Nephron progenitor cell (in vitro differentiated cells): ENCODE data around the gene ANKRD36.
"Not testable (repeated sequence)": the region's sequence is repeated elsewhere in the genome, so short reads cannot be mapped to it uniquely, and the experiment has no call there.

Source experiments
- DNase-seq: peaks from one replicate; pipeline ENCODE4 v3.0.0; 2021
- H3K27ac Mint-ChIP-seq: 2 replicates; pipeline ENCODE4 v1.8.0; 2021; ENCODE audit warnings: mild to moderate bottlenecking, moderate library complexity, mixed read lengths
- H3K27me3 Mint-ChIP-seq: 2 replicates; pipeline ENCODE4 v1.8.0; 2021; ENCODE audit warnings: mild to moderate bottlenecking, low read depth, mixed read lengths; ENCODE audit not compliant: poor library complexity
- H3K36me3 Mint-ChIP-seq: 2 replicates; pipeline ENCODE4 v1.8.0; 2021; ENCODE audit warnings: low read depth, mixed read lengths
- H3K4me1 Mint-ChIP-seq: 2 replicates; pipeline ENCODE4 v1.8.0; 2021; ENCODE audit warnings: mixed read lengths
- H3K4me3 Mint-ChIP-seq: 2 replicates; pipeline ENCODE4 v1.8.0; 2021; ENCODE audit warnings: mild to moderate bottlenecking, moderate library complexity, mixed read lengths
- H3K9me3 Mint-ChIP-seq: 2 replicates; pipeline ENCODE4 v1.8.0; 2021; ENCODE audit warnings: mild to moderate bottlenecking, moderate library complexity, mixed read lengths
- TF ChIP-seq, protein P1 (sequence below): fragments of 200-600 bp; sonication (generic); IDR thresholded peaks from 2 replicates; pipeline ENCODE4 v1.5.0; 2021; ENCODE audit warnings: antibody characterized with exemption

The ANKRD36 gene

DNA sequence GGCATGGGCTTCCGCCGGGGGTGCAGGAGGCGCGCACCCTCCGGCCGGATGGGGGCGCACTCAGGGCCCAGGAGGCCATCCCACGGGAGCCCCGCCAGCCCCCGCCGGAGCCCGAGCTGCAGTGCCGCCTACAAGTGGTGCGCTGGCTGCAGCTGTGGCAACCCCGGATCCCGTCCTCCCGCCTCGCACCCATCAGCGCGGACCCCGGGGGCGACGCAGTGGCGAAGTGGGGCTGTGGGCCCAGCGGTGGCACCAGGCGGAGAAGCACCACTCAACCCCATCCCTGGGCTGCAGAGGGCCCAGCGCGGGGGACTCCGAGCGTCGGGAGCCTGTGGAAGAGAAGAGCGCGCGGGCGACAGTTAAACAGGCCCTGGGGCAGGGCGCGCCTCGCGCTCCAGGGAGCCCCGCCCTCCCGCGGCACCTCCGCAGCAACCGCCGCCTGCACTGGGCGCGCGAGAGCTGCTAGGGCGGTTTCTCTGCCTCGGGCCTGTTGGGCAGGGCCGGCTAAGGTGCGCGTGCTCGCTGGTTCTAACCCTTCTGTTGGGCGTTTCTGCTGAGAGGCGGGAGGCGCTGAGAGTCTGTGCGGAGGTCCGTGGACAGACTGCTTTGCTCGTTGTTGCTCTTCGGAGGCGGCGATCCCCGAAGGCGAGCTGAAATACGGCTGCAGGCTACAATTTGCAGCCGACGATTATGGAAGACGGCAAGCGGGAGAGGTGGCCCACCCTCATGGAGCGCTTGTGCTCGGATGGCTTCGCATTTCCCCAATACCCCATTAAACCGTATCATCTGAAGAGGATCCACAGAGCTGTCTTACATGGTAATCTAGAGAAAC, at the start of gene ANKRD36:
ANKRD36 (plus strand) TSS at position 104 of the 832 bp plus-strand sequence; CDS start at position 691, 587 bp downstream.
- Mint-ChIP-seq H3K27ac (peak within 1 kb of the TSS; percentile 99), H3K27me3 (peaks cover 26% of the 10 kb centered on the region), H3K4me3 (peak within 1 kb of the TSS; percentile 100)
- H3K36me3 Mint-ChIP-seq, H3K9me3 Mint-ChIP-seq, H3K4me1 Mint-ChIP-seq: not testable (repeated sequence)
- DNase-seq = peak; percentile 83

DNA sequence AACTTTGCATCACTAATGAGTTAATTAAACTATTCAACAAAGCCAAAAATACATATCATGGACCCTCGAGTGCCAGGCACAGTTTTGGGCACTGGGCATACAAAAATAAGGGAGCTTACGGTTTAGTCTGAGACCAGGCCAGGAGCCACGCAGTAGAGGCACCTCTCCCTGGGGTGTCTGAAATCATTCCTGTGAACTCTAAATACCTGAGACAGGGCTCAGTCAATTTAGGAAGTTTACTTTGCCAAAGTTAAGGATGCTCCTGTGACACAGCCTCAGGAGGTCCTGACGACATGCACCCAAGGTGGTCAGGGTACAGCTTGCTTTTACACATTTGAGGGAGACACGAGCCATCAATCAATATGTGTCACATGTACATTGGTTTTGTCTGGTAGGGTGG, 46.9 kb upstream of the ANKRD36 start:
- not testable (repeated sequence) for H3K4me1 Mint-ChIP-seq, H3K27ac Mint-ChIP-seq, DNase-seq, H3K36me3 Mint-ChIP-seq, H3K4me3 Mint-ChIP-seq
- Mint-ChIP-seq H3K9me3 (peaks cover 11% of the 10 kb centered on the region), H3K27me3 (peaks cover 12% of the 10 kb centered on the region)

DNA sequence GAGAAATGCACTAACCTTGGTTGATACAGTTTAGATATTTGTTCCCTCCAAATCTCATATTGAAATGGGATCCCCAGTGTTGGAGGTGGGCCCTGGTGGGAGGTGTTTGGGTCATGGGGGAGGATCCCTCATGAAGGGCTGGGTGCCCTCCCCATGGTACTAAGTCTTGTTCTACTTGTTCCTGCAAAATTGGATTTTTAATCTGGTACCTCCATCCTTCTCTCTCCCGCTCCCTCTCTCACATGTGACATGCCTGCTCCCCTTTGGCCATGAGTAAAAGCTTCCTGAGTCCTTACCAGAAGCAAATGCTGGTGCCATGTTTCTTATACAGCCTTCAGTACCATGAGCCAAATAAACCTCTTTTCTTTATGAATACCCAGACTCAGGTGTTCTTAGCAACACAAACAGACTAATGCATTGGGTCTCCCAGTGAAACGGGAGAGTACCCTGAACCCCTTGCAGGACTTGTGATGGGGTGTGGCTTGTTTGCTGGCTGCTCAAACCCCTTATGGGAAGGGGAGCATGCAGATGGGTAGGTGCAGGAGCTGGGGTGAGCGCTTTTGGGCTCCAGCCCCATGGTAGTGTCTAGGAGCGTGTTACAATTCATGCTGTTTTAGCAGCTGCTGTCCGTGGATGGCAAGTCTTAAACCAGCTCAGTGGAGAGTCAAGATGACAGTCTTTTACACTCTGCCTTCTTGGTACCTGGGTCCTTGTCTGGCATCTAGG, 45.5 kb upstream of the ANKRD36 start:
- H3K4me1 Mint-ChIP-seq = no peaks in the 10 kb centered on the region
- H3K36me3 Mint-ChIP-seq = no peaks in the 10 kb centered on the region
- H3K4me3 Mint-ChIP-seq = no peak overlapping the region
- DNase-seq = no peak
- H3K9me3 Mint-ChIP-seq = peaks cover 11% of the 10 kb centered on the region
- H3K27me3 Mint-ChIP-seq = peaks cover 12% of the 10 kb centered on the region
- H3K27ac Mint-ChIP-seq = no peak overlapping the region
- TF ChIP-seq, protein P1, sequence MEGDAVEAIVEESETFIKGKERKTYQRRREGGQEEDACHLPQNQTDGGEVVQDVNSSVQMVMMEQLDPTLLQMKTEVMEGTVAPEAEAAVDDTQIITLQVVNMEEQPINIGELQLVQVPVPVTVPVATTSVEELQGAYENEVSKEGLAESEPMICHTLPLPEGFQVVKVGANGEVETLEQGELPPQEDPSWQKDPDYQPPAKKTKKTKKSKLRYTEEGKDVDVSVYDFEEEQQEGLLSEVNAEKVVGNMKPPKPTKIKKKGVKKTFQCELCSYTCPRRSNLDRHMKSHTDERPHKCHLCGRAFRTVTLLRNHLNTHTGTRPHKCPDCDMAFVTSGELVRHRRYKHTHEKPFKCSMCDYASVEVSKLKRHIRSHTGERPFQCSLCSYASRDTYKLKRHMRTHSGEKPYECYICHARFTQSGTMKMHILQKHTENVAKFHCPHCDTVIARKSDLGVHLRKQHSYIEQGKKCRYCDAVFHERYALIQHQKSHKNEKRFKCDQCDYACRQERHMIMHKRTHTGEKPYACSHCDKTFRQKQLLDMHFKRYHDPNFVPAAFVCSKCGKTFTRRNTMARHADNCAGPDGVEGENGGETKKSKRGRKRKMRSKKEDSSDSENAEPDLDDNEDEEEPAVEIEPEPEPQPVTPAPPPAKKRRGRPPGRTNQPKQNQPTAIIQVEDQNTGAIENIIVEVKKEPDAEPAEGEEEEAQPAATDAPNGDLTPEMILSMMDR = no peak

DNA sequence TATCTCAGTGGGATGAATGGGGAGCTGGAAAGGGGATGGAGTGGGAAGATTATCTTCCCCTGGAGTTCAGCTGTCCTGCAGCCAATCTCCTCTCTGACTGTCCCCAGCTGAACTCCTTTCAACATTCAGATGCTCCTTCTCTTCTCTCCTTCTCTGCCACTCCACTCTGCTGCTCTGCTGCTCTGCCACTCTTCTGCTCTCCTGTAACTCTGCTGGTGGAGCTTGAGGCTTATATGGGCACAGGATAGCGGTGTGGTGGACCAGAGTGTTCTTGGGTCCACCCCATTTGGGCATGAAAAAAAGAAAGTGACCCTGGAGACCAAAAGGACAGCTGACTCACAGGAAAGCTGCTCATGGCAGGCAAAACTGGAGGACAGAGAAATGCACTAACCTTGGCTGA, 44.9 kb upstream of the ANKRD36 start:
- Mint-ChIP-seq H3K27me3 (peaks cover 12% of the 10 kb centered on the region), H3K4me1 (no peaks in the 10 kb centered on the region), H3K36me3 (no peaks in the 10 kb centered on the region), H3K4me3 (no peak overlapping the region), H3K9me3 (peaks cover 11% of the 10 kb centered on the region), H3K27ac (no peak overlapping the region)
- TF ChIP-seq, protein P1 = no peak
- no peak for DNase-seq

DNA sequence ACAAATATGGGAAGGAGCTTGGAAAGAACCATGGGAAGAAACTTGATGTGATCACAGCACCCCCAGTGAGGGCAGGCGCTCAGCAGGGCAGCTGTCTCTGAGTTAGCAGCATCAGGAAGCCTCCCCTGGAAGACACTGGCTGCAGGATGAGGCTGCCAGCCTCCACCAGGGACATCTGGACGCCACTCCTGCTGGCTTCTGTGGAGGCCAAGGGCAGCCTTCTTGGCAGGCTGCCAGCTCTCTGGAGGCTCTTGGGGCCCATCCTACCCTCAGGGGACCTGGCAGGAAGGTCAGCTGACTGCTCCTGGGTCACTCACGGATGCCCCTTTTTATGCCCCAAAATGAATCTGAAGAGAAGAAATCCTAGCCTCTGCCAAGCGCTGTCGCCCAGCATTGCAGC, 44.2 kb upstream of the ANKRD36 start:
- H3K27ac Mint-ChIP-seq, H3K4me1 Mint-ChIP-seq, DNase-seq, H3K36me3 Mint-ChIP-seq, H3K4me3 Mint-ChIP-seq: not testable (repeated sequence)
- peaks cover 12% of the 10 kb centered on the region for H3K27me3 Mint-ChIP-seq
- H3K9me3 Mint-ChIP-seq = peaks cover 11% of the 10 kb centered on the region

DNA sequence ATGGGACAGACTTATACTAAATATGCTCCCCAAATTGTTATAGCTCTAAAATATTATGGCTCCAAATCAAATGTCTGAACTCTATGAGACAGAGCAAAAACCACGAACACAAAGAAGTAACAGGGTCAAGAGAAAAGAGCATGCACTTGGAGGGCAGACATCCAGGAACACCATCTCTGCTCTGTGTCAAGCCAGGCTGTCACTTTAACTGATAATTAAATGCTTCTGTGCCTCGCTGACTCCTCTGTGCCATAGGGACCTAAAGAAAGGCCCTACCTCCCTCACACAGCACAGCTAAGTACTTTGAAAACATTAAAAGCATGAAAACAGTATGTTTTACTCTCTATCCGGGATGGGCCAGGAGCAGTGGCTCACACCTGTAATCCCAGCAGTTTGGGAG, 42.0 kb upstream of the ANKRD36 start:
- H3K4me3 Mint-ChIP-seq, H3K27ac Mint-ChIP-seq, DNase-seq, H3K4me1 Mint-ChIP-seq, H3K36me3 Mint-ChIP-seq: not testable (repeated sequence)
- Mint-ChIP-seq H3K27me3 (peaks cover 13% of the 10 kb centered on the region), H3K9me3 (peaks cover 18% of the 10 kb centered on the region)

DNA sequence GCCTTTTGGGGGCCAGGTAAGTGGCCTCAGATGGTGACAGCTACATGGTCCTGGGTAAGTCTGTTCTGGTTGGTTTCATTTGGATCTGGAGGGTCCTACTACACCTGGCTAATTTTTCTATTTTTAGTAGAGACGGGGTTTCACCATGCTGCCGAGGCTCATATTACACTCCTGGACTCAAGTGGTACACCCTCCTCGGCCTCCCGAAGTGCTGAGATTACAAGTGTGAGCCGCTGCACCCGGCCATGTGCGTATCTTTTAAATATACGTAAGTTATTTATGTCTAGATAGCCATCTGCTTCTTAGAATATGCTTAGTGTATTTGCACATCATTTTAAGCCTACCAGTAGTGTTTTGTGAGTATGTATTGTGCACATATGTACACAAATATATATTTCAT, 35.7 kb upstream of the ANKRD36 start:
- H3K4me1 Mint-ChIP-seq, H3K27ac Mint-ChIP-seq, DNase-seq, H3K36me3 Mint-ChIP-seq, H3K4me3 Mint-ChIP-seq, H3K9me3 Mint-ChIP-seq: not testable (repeated sequence)
- H3K27me3 Mint-ChIP-seq = peaks cover 11% of the 10 kb centered on the region

DNA sequence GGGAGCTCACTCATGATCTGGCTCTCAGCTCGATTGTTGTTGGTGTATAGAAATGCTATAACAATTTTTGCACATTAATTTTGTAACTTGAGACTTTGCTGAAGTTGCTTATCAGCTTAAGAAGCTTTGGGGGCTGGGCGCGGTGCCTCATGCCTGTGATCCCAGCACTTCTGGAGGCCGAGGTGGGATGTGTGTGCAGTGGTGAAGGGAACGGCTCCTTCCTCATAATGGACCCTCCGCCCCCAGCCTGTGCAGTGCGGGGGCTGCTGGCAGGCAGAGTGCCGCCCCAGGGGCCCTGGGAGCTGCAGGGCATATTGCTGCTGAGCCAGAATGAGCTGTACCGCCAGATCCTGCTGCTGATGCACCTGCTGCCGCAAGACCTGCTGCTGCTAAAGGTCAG, 32.1 kb upstream of the ANKRD36 start:
- not testable (repeated sequence) for H3K4me3 Mint-ChIP-seq, H3K27me3 Mint-ChIP-seq, H3K9me3 Mint-ChIP-seq, H3K4me1 Mint-ChIP-seq, H3K27ac Mint-ChIP-seq, DNase-seq, H3K36me3 Mint-ChIP-seq

DNA sequence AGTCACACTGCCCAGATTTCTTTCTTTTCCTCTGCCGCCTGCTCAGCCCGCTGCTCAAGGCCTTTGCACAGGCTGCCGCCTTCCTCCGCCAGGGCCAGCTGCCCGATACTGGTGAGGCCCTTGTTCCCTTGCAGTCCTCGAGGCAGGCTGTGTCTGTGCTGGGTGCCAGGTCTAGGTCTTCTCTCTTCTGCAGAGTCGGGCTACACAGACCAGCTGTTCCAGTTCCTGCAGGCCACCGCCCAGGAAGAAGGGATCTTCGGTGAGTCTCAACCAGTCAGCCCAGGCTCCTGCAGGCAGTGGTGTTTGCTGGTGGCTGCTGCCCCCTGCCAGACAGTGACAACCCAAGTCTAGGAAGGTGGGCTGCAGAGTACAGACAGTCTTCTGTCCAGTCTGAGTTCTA, 30.7 kb upstream of the ANKRD36 start:
- not testable (repeated sequence) for DNase-seq, H3K4me1 Mint-ChIP-seq, H3K9me3 Mint-ChIP-seq, H3K4me3 Mint-ChIP-seq, H3K36me3 Mint-ChIP-seq, H3K27me3 Mint-ChIP-seq, H3K27ac Mint-ChIP-seq

DNA sequence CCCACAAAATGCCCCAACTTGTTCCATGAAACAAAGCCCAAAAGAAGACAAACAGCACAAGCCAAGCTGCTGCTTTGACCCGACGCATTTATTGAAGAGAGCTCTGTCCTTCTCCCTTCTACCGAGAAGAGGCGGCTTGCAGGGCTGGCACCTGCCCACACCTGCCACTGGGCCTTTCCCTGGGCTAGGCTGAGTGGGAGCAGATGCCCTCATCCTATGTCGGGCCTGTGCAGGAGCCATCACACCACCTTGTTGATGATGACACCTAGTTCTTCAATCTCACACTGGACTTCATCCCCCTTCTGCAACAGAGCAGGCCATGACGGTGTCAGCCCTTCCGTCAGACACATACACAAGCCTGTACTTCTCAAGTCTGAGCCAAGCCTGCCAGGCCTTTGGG, 29.4 kb upstream of the ANKRD36 start:
- H3K27me3 Mint-ChIP-seq = not testable (repeated sequence)

DNA sequence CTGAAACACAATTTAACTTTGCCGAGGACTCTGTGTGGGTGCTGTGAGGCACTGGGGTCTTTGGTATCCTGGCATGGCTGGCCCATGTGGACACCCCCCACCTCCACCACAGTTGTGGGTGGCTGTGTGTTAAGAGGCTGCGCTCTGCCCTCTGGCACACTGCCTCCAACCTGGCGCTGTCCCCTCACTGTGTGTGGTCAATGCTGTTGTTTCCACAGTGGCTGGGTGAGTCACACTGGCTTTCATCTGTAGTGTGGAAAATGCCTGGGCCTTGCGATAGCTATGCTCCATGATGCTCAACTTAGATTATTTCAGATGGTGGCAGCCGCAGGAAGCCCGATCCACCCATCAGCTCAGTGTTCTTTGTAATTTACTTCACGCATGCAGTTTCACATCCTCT, 27.9 kb upstream of the ANKRD36 start:
- H3K9me3 Mint-ChIP-seq, H3K27me3 Mint-ChIP-seq, DNase-seq, H3K27ac Mint-ChIP-seq, H3K4me1 Mint-ChIP-seq, H3K4me3 Mint-ChIP-seq: not testable (repeated sequence)
- H3K36me3 Mint-ChIP-seq = peaks cover 13% of the 10 kb centered on the region

More for the DNA sequence above, 29.4 kb upstream of the ANKRD36 start:
- not testable (repeated sequence) for H3K9me3 Mint-ChIP-seq, DNase-seq, H3K4me1 Mint-ChIP-seq, H3K36me3 Mint-ChIP-seq, H3K4me3 Mint-ChIP-seq
- peak overlapping the region; percentile 13 for H3K27ac Mint-ChIP-seq

DNA sequence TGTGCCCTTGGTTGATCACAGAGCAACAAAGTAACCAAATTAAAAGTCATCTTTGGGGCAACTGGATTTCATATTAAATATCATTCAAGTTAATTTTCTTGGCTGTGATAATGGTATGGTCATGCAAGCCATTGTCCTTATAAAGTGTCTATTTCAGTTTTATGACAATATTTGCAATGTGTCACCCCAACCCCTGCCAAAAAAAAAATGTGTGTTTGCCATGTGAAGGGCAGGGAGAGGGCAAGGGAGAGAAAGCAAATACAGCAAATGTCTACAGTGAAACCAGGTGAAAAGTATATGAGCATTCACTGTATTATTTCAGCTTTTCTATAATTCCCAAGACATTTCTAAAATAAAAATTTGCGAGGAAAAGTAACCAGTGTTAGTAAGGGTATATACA, 24.2 kb upstream of the ANKRD36 start:
- DNase-seq, H3K9me3 Mint-ChIP-seq, H3K4me3 Mint-ChIP-seq, H3K27me3 Mint-ChIP-seq, H3K4me1 Mint-ChIP-seq: not testable (repeated sequence)
- H3K27ac Mint-ChIP-seq = peak overlapping the region; percentile 18
- peaks cover 13% of the 10 kb centered on the region for H3K36me3 Mint-ChIP-seq
